NCI-H2029 (cell line): ENCODE data around the gene CDC25C.
"Not testable (repeated sequence)": the region's sequence is repeated elsewhere in the genome, so short reads cannot be mapped to it uniquely, and the experiment has no call there.

Experiments
- DNase-seq: peaks from one replicate; lab custom pipeline; 2025; lab: John Stamatoyannopoulos, UW

The CDC25C gene

DNA sequence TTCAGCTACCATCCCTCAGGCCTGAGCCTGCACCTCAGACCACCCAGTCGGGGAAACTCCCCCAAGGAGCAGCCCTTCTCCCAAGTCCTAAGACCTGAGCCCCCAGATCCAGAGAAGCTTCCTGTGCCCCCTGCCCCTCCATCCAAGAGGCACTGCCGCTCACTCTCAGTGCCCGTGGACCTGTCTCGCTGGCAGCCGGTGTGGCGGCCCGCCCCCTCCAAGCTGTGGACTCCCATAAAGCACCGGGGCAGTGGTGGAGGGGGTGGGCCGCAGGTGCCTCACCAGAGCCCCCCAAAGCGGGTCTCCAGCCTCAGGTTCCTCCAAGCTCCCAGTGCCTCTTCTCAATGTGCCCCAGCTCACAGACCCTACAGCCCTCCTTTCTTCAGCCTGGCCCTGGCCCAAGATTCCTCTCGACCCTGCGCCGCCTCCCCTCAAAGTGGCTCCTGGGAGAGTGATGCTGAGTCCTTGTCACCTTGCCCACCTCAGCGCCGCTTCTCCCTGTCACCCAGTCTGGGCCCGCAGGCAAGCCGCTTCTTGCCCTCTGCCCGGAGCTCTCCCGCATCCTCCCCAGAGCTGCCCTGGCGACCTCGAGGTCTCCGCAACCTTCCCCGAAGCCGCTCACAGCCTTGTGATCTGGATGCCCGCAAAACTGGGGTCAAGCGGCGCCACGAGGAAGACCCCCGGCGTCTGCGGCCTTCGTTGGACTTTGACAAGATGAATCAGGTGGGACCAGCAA, 13.5 kb upstream of the CDC25C start:
- no peak for DNase-seq

DNA sequence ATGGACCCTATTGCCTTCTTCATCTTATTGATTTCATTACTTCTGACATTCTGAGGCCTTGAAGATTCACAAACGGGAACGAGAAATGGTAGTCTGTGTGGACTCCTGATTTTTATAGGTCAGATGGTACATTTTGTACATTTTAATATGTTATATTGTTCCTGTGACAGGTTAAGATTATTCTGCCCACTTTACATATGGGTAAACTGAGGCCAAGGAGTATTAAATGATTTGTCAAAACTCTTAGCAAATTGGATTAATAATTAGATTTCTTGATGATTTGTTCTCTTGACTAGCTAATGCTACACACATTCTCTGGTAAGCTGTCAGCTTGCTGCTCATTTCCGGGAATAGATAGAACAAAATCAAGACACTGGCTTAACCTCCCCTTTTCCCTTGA, 8.4 kb upstream of the CDC25C start:
- DNase-seq = no peak

DNA sequence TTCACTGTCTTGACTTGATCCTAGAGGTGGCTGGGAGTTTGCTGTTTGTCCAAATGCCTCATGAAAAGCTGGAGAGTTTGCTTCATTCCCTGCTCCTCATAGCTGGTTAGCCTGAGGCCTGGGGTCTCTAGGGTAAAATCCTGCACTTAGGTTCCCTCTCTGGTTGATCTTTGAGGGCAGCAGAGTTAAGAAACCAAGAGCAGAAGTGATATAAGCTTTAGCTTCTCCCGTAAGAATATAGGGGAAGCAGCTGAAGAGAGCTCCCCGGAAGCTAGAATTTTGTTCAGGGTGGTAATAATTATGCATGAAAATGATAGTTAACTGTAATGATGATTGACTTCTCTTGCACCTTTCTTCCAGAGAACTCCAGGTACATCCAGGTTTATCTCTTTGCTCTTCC, 7.9 kb upstream of the CDC25C start:
- no peak for DNase-seq

DNA sequence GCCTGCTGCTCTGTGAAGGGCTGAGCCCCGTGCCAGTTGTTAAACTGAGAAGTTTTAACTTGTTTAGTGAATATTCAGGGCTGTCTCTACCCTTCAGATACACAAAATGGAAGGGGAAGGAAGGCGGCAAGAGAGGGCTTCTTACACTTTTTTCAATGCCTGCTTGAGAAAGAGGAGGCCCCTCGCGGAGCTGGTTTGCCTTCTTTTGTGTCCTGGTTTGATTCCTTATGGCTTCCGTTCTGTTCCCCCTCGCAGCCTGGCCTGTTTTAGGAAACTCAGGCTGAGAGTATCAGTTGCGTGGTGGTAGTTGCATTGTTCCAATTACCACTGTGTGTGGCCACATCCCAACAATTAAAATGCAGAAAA, 7.5 kb upstream of the CDC25C start:
- no peak for DNase-seq

DNA sequence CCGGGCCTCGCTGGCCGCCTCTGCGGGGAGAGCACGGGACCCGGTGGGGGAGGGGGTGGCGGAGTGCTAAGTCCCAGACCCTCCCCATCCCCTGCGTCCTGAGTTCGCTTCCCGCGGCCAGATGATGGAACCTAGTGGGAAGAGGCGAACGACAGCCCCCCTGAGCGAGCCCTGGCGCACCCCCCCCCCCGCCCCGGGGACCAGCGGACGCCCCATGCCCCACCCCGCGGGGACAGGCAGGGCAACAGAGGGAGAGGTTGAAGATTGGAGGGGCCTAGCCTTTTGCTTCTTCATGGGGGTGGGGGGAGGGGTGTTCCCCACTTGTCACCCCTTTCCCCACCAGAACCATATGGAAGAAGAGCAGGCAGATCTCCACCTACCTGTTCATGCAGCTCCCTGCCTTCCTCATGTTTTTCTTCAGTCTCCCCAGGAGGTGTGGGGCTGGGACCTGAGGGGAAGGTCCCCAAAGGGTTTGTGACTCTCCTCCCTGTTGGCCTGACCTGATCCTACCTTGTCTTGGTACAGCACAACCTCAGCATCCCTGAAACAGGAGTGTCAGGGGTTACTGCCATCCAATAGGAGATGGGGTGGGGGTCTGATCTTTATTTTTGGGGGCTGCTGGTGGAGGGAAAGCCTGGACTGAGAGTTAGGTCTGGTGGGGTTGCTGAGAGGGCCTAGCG, 6.9 kb upstream of the CDC25C start:
- DNase-seq = no peak

DNA sequence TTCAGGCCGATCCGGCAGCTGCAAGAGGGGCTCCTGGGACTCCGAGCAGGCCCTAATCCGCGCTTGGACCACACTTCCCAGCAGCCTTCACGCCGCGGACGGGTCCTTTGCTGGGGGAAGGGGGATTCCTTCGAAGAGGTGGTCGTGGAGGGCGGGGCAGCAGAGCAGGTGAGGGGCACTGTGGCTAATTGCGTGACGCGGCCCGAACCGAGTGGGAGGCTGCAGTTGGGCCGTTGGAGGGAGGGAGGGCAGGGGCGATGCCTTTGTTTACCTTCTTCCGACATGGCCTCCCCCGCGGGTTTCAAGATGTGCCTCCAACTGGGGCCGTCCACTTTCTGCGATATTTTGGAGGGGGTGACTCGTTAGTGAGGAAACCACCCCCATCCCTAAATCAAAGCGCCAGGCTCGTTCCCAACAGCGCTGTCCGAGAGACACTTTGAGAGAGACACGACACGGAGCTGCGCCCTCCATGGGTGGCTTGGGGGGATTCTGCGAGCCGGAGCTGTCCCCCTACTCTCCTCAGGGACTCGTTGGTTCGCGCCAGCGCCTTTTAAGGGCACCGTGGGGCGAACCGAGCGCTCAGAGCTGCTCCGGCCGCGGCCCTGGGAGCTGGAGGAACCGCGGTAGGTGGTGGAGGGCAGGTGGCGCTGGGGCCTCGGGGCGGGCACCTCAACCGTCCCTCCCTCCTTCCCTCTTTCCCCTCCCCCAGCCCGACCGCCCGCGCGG, 6.2 kb upstream of the CDC25C start, which contains the start of gene FAM53C:
Gene FAM53C (plus strand): TSS at position 582 of the 726 bp plus-strand sequence. CDS start 3,070 bp downstream, outside the sequence.
- DNase-seq = peak; percentile 83

DNA sequence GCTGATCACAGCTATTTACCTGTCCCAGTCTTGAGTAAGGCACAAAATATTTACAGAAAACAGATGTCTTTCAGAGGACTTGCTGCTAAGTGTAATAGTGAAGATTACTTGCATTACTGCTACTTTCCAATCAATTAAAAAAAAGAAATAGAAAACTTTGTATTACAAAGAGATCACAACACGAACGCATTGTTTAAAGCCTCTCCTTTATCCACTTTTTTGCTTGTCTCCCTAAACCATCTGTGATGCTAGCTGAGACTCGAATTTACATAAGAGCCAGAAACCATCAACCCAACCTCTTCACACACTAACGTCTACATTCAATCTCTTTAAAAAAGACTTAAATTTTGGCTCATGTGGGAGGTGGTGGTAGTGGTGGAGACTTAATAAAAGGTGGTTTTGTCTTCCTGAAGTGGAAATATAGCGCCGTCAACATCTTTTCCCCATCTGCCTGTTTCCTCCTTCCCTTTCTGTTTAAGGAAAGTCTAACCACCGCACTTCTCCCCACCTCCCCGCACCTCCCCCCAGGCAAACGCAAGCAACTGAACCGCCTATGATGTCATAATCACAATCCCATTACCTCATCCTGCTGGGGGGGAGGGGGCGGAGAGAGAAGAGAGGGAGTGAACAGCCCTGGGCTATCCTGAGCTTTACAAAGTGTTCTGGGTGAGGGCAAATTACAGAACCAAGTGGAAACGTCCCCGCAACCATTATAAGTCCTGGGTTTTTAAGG, 5.5 kb upstream of the CDC25C start:
- DNase-seq = peak; percentile 79

DNA sequence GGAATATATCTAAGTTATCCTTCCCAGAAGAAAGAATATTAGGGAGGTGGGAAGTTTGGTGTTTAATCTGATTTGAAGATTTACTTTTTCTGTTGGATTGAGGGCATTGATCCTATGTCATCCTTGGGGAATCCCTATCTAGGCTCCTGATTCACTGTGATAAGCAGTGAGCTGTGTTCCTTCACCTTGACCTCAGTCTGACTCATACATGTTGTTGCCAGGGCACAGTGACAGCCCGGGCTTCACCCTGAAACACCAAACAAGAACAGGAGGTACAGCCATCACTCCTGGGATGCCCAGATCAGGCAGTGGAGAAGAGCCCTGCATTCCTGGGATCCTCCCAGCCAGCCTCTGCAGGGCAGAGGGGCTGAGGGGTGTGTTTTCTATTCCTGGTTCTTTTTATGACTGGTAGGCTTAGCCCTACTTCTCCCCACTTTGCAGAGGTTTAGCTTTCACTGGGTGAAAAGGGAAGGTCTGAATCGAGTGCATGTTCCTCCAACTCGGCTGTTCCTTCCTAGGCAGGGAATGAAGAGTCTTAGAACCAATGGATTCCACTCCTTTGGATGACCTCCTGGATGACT, 3.4 kb upstream of the CDC25C start:
- DNase-seq = no peak

DNA sequence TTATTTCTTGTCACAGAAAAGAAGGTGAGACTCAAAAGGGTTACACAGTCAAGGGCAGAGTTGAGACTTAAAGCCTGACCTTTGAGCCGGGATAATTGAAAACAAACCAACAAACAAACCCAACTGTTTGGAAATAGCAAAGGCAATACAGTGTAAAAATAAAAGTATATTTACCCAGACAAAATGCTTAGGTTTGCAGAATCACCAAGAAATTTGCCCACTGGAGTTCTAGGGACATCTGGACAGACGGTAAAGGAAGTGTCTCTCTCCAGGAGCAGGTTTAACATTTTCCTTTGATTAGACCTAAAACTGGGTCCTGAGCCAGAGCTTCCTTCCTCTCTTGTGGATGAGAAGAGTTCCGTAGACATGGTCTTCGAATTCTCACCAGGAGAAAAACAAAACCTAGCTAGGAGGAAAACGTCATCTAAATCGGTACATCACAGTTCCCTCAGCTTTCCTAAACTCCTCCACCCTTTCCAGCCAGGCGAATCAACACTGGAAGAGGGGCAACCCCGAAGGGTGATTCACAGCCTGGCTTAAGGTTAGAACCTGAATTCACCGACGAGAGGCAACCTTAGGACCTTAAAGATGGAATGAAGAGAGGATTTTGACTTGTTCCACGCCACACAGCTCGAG, 673 bp downstream of the CDC25C start:
- DNase-seq = no peak

DNA sequence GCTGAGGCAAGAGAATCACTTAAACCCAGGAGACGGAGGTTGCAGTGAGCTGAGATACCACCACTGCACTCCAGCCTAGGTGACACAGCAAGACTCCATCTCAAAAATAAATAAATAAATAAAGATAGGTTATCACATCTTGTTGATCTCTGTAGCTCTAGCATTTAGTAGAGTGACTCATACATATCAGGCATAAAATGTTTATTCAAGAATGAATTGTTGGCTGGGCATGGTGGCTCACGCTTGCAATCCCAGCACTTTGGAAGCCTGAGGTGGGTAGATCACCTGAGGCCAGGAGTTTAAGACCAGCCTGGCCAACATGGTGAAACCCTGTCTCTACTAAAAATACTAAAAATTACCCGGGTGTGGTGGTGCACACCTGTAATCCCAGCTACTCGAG, 13.4 kb downstream of the CDC25C start:
- not testable (repeated sequence) for DNase-seq

DNA sequence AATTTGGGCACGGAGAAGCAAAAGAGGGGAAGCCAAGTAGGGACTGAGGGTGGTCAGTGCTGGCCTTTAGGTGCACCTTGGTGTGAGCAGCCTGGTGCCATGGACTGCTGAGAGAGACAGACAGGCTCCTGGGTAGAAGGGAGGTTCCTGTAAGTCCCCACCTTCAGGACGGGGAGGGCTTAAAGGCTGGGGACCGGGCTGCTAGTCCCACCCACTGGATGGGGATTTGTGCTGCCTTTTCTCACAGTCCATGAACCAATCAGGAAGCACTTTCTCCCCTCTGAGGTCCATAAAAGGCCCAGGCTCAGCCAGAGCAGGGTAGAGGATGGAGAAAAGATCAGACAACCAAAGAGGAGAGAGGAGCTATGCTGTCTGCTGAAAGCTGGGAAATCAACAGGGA, 15.2 kb downstream of the CDC25C start:
- no peak for DNase-seq

DNA sequence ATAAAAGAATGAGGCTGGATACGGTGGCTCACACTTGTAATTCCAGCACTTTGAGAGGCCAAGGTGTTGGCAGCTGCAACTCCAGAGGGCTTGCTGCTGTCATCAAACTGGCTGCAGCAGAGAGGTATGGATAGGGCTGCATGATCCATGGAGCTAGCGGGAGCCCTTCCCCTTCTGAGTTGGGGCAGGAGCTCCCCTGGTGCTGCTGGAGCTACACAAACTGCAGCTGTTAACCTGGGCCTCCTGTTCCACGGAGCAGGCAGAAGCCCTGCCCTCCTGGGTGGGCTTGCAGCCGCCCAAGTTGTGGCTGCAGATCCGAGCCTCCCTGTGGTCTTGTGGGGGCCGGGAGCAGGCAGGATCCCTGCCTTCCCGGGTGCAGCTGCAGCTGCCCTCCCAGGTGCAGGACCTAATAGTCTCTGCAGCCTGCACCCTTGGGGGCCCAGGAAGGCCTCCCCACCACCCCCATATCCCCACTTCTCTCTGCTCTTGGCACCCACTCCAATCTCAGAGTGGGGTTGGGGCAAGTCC, 15.8 kb downstream of the CDC25C start:
- DNase-seq = no peak

DNA sequence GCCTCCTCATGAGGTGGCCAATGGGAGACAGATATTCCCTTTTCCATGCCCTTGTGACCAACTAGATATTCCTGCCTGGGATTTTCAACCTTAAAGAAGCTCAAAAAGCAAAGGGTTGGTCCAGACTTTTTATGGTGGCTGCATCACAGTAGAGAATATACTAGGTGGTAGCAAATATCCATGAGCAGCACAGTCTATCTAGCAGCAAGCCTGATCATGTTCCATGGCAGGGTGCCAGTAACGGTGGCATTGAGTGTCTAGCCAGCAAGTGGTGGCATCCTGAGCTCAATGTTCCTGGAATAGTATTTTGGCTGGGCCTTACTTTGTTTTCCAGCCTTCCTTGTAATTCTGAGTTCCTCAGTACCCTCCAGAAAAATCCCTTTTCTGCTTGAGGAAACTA, 25.8 kb downstream of the CDC25C start:
- DNase-seq = peak; percentile 56

DNA sequence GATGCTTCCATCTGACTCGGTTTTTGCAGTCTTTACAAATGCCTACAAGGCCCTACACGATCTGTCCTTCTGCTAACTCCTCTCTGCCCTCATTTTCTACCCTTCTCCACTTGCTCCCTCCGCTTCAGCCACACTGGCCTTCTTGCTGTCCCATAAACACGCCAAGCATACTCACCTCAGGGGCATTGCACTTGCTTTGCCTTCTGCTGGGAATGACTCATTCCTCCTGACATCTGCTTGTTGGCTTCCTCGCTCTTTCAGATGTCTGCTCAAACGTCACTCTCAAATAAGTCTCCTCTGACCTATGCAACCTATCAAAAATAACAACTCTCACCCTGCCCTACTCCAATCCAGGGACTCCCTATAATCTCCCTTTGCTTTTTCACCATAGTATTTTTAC, 28.2 kb downstream of the CDC25C start:
- DNase-seq = no peak

DNA sequence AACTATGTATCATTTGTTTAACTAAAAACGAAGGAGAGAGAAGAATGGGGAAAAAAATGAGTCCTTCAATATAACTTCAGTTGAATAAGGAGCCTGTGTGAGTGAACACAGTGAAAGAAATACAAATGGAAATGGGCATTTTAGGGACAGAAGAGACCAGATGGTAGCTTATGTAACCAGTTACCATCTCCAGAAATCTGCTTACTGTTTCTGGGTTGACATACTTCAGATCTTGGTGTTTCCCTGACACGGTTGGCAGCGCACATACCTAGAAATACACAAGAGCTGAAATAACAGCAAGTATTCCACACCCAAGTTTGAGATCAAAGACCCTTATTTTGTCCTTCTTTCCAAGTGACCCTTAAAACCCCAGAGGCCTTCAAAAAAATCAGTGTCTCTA, 42.3 kb downstream of the CDC25C start:
- DNase-seq = no peak

DNA sequence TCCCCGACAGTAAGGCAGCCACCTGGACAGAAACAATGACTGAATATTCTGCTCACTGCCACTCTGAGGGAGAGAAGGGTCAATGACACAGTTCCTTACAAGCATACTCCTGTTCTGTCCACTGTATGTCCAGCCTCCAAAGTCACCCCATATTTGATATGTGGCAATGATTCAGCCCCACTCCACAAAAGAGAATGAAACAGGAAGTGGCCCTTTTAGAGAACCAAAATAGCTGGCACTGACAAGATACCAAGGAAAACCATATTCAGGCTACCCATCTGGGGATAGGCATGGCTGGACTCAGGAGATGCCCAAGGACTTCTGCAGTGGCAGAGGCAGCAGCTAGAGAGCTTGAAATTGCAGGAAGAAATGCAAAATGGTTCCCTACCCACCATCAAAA, 44.4 kb downstream of the CDC25C start:
- no peak for DNase-seq

DNA sequence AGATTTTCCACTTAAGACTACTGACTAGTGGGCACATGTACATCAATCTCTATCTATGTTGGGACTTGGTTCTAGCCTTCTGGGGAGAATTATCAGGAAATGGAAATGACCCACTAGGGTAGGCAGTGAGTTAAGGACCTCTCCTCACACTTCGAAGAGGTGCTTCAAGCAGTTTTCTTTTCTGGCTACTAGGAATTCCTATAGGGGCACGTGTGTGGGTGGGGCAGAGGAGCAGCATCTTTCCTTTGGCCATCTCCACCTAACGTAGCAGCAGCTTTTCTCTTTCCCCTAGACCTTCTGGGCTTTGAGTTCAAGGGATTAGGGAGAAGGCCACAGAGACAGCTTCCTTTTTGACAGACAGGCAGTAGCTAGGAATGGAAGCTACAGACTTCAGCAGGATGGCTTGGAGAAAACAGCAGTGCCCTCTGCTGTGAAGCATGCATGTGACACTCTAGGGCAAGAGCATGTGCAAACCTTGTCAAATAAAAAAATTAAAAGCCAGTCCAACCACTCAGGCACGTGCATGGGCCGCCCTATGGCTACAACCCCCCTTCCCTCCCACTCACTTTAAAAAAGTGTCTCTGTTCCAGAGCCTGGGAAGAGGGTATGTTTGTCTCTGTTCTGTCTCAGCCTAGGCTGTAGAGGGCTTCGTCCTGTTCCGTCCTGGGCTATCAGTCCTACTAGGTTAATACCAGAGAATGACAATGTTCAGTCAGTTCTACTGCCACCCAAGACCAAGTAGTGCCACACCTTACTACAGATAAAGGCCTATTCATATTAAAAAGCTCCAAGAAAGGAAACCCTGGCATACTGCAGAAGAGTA, 48.5 kb downstream of the CDC25C start:
- peak; percentile 64 for DNase-seq

DNA sequence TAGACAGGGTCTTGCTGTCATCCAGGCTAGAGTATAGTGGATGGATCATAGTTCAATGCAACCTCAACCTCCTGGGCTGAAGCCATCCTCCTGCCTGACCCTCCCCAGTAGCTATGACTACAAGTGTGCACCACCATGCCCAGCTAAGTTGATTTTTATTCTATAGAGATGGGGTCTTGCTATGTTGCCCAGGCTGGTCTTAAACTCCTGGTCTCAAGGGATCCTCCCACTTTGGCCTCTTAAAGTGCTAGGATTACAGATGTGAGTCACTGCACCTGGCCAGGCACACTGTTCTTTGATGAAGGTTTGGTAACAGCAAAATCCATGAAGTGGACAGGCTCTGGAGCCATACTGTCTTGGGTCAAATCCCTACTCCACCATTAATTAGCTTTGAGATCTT, 50.7 kb downstream of the CDC25C start:
- DNase-seq = no peak

DNA sequence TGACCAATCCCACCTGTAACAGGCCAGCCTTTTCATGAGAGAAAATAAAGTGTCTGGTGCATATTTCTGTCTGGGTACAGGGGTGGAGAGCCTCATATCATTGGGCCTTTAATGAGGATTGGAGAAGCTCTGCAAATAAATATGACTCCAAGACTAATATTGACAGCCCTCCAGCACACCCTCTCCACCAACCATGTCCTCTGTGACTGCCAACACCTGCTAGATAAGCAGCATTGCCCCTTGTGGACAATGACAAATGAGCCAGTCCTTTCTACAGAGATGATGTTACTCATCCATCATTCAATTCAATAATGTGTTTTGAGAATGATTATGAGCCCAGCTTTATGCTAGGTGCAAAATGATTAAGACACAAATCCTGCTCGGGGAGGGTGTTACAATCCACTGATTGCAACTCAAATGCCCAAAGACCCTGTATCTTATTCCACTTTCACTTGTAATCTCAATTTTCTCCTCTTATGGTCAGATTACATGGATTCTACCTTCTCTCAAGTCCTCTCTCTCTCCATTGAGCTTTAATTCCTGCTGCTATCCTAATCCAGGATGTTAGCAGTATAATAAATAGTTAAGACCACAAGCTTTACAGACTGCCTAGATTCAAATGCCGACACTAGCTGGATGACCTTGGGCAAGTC, 55.1 kb downstream of the CDC25C start:
- peak; percentile 96 for DNase-seq

DNA sequence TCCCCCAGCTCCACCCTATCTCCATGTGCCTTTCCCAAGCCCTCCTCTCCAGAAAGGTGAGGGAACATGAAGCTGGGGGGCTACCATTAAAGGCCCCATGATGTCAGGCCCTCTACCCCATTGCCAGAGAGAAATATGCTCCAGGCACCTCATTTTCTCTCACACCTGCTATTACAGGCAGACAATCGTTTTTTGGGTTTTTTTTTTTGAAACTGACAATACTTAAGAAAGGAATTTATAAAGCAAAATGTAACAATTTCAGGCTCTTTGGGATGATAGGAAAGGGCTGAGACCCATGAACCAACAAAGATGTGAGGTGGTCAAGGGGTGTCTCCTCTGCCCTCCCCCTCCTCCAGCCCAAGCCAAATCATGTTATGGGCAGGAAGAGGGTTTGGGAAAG, 55.7 kb downstream of the CDC25C start:
- no peak for DNase-seq
